ENCODE data around the gene SAMHD1. TPM values are rescaled to one million over a fixed set of nuclear protein-coding genes. Genes with fewer than 3 reads are reported as not detected.

Gene SAMHD1
- total and polyA plus RNA-seq, 2 of the 13 experiments (the other 11 are each of a cell fraction or from before 2014, with no cell fraction given), result 16.9 to 43.5 TPM

DNA sequence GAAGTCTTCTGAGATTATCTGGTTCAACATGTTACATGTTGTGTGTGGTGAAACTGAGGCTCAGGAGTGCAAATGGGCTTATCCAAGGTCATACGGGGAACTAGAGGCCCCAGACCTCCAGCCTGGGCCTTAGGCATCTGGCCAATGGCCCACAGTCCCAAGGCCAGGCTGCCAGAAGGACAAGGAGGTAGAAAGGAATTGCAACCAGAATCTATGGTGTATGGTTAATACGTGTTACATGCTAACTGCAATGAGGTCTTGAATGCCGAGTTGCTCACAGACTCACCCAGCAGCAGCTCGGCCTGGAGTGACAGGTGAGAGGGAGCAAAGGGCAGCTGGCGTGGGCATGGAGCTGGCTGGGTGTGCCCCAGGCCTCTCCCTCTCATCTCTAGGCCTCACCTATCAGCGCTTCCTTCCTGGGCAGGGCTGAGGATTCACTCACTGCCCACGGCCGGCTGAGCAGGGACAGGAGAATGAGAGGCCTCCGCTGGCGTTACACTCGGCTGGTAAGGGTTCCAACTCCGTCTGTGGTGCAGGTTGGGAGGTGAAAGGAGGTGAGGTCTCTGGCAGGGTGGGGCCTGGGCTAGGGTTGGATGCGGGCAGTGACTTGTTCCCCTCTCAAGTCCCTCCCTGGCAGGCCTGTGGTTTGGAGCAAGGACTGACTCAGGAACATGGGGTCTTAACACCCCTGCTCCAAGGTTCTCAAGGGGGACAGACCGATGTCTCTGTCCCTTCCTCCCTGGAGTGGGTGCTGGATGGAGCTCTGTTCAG lies 75.6 kb downstream of the SAMHD1 start, which contains the start of gene TLDC2 (continued):
- TF ChIP-seq KAT7 (CRISPR knock-in tag; IDR thresholded peaks at IDR 0.05; ENCODE audit: borderline replicate concordance) (no peak), BHLHE40 (IDR thresholded peaks at IDR 0.05; ENCODE audit: low read length) (0 out of 2 replicates have a peak, but pooled peaks have one; percentile 28), SPEN (CRISPR knock-in tag; IDR thresholded peaks at IDR 0.05; ENCODE audit: low read depth) (peak; percentile 82), SOX13 (IDR thresholded peaks at IDR 0.05) (no peak), SOX13 (CRISPR knock-in tag; conservative IDR thresholded peaks at IDR 0.05 in 1 of 2, IDR thresholded peaks at IDR 0.05 in 1 of 2) (peak in 1 of 2 experiments; percentile 24; a peak in 1 of 4 replicates), ZNF441 (CRISPR knock-in tag; IDR thresholded peaks at IDR 0.05; ENCODE audit: borderline replicate concordance) (peak; percentile 73; the same call in 1 of the 2 replicates), ZFP90 (CRISPR knock-in tag; IDR thresholded peaks at IDR 0.05; ENCODE audit: borderline replicate concordance) (no peak; the same call in 1 of the 2 replicates), RXRB (CRISPR knock-in tag; IDR thresholded peaks at IDR 0.05; ENCODE audit: borderline replicate concordance) (peak; percentile 54; the same call in 1 of the 2 replicates)
- TF ChIP-seq, protein P1, sequence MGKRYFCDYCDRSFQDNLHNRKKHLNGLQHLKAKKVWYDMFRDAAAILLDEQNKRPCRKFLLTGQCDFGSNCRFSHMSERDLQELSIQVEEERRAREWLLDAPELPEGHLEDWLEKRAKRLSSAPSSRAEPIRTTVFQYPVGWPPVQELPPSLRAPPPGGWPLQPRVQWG (CRISPR knock-in tag; IDR thresholded peaks at IDR 0.05; ENCODE audit: borderline replicate concordance, low read depth), result no peak
- TF ChIP-seq, protein P2, sequence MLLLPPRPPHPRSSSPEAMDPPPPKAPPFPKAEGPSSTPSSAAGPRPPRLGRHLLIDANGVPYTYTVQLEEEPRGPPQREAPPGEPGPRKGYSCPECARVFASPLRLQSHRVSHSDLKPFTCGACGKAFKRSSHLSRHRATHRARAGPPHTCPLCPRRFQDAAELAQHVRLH (CRISPR knock-in tag; IDR thresholded peaks at IDR 0.05; ENCODE audit: borderline replicate concordance, low read depth), result 0 out of 2 replicates have a peak, but pooled peaks have one; percentile 30
- TF ChIP-seq, protein P3, sequence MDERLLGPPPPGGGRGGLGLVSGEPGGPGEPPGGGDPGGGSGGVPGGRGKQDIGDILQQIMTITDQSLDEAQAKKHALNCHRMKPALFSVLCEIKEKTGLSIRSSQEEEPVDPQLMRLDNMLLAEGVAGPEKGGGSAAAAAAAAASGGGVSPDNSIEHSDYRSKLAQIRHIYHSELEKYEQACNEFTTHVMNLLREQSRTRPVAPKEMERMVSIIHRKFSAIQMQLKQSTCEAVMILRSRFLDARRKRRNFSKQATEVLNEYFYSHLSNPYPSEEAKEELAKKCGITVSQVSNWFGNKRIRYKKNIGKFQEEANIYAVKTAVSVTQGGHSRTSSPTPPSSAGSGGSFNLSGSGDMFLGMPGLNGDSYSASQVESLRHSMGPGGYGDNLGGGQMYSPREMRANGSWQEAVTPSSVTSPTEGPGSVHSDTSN (CRISPR knock-in tag; IDR thresholded peaks at IDR 0.05), result peak; percentile 78; the same call in 1 of the 2 replicates
- TF ChIP-seq, protein P4, sequence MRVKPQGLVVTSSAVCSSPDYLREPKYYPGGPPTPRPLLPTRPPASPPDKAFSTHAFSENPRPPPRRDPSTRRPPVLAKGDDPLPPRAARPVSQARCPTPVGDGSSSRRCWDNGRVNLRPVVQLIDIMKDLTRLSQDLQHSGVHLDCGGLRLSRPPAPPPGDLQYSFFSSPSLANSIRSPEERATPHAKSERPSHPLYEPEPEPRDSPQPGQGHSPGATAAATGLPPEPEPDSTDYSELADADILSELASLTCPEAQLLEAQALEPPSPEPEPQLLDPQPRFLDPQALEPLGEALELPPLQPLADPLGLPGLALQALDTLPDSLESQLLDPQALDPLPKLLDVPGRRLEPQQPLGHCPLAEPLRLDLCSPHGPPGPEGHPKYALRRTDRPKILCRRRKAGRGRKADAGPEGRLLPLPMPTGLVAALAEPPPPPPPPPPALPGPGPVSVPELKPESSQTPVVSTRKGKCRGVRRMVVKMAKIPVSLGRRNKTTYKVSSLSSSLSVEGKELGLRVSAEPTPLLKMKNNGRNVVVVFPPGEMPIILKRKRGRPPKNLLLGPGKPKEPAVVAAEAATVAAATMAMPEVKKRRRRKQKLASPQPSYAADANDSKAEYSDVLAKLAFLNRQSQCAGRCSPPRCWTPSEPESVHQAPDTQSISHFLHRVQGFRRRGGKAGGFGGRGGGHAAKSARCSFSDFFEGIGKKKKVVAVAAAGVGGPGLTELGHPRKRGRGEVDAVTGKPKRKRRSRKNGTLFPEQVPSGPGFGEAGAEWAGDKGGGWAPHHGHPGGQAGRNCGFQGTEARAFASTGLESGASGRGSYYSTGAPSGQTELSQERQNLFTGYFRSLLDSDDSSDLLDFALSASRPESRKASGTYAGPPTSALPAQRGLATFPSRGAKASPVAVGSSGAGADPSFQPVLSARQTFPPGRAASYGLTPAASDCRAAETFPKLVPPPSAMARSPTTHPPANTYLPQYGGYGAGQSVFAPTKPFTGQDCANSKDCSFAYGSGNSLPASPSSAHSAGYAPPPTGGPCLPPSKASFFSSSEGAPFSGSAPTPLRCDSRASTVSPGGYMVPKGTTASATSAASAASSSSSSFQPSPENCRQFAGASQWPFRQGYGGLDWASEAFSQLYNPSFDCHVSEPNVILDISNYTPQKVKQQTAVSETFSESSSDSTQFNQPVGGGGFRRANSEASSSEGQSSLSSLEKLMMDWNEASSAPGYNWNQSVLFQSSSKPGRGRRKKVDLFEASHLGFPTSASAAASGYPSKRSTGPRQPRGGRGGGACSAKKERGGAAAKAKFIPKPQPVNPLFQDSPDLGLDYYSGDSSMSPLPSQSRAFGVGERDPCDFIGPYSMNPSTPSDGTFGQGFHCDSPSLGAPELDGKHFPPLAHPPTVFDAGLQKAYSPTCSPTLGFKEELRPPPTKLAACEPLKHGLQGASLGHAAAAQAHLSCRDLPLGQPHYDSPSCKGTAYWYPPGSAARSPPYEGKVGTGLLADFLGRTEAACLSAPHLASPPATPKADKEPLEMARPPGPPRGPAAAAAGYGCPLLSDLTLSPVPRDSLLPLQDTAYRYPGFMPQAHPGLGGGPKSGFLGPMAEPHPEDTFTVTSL (CRISPR knock-in tag; IDR thresholded peaks at IDR 0.05; ENCODE audit: borderline replicate concordance), result no peak
- TF ChIP-seq, protein P5, sequence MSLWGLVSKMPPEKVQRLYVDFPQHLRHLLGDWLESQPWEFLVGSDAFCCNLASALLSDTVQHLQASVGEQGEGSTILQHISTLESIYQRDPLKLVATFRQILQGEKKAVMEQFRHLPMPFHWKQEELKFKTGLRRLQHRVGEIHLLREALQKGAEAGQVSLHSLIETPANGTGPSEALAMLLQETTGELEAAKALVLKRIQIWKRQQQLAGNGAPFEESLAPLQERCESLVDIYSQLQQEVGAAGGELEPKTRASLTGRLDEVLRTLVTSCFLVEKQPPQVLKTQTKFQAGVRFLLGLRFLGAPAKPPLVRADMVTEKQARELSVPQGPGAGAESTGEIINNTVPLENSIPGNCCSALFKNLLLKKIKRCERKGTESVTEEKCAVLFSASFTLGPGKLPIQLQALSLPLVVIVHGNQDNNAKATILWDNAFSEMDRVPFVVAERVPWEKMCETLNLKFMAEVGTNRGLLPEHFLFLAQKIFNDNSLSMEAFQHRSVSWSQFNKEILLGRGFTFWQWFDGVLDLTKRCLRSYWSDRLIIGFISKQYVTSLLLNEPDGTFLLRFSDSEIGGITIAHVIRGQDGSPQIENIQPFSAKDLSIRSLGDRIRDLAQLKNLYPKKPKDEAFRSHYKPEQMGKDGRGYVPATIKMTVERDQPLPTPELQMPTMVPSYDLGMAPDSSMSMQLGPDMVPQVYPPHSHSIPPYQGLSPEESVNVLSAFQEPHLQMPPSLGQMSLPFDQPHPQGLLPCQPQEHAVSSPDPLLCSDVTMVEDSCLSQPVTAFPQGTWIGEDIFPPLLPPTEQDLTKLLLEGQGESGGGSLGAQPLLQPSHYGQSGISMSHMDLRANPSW (CRISPR knock-in tag; IDR thresholded peaks at IDR 0.05; ENCODE audit: borderline replicate concordance), result no peak
- TF ChIP-seq, protein P6, sequence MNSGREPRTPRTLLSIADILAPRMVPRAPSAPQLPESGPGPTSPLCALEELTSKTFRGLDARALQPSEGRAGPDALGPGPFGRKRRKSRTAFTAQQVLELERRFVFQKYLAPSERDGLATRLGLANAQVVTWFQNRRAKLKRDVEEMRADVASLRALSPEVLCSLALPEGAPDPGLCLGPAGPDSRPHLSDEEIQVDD (CRISPR knock-in tag; IDR thresholded peaks at IDR 0.05; ENCODE audit: borderline replicate concordance), result peak; percentile 43; the same call in 1 of the 2 replicates
- TF ChIP-seq, protein P7, sequence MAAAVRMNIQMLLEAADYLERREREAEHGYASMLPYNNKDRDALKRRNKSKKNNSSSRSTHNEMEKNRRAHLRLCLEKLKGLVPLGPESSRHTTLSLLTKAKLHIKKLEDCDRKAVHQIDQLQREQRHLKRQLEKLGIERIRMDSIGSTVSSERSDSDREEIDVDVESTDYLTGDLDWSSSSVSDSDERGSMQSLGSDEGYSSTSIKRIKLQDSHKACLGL (CRISPR knock-in tag; IDR thresholded peaks at IDR 0.05), result peak; percentile 66; the same call in 1 of the 2 replicates
